Mesothelial cell of epicardium (in vitro differentiated cells): ENCODE results near the gene CENPM. TPM values are rescaled to one million over a fixed set of nuclear protein-coding genes. Genes with fewer than 3 reads are reported as not detected.

Source experiments
- DNase-seq, 2 experiments: peaks; one replicate each; pipeline ENCODE4 v3.0.0; 2021; ENCODE audit warnings: low spot score in 2 of 2; ENCODE audit not compliant: unreplicated experiment in 2 of 2
- H3K27ac Mint-ChIP-seq: 2 replicates; pipeline ENCODE4 v1.8.0; 2021; ENCODE audit warnings: mixed read lengths
- H3K27me3 Mint-ChIP-seq: 2 replicates; pipeline ENCODE4 v1.8.0; 2021; ENCODE audit warnings: low read depth, mixed read lengths
- H3K36me3 Mint-ChIP-seq: 2 replicates; pipeline ENCODE4 v1.8.0; 2021; ENCODE audit warnings: mixed read lengths
- H3K4me1 Mint-ChIP-seq: 2 replicates; pipeline ENCODE4 v1.8.0; 2021; ENCODE audit warnings: mixed read lengths
- H3K4me3 Mint-ChIP-seq: 2 replicates; pipeline ENCODE4 v1.8.0; 2021; ENCODE audit warnings: mild to moderate bottlenecking, moderate library complexity, mixed read lengths
- H3K9me3 Mint-ChIP-seq: 2 replicates; pipeline ENCODE4 v1.8.0; 2021; ENCODE audit warnings: mixed read lengths
- total RNA-seq: library from RNA; stranded (reverse); gene quantifications from 3 replicates; pipeline ENCODE4 v1.2.1, GENCODE V29; 2021
- TF ChIP-seq, protein P1 (sequence below): fragments of 200-600 bp; sonication (generic); IDR thresholded peaks from one replicate; pipeline ENCODE4 v1.5.0; 2021; ENCODE audit warnings: antibody characterized with exemption; ENCODE audit not compliant: unreplicated experiment

The CENPM gene
- total RNA-seq, 1 donor from 2014 or later: 13.3 TPM

GRCh38 chr22:41919357-41920224 is 27.4 kb downstream of the CENPM start:
- TF ChIP-seq, protein P1, sequence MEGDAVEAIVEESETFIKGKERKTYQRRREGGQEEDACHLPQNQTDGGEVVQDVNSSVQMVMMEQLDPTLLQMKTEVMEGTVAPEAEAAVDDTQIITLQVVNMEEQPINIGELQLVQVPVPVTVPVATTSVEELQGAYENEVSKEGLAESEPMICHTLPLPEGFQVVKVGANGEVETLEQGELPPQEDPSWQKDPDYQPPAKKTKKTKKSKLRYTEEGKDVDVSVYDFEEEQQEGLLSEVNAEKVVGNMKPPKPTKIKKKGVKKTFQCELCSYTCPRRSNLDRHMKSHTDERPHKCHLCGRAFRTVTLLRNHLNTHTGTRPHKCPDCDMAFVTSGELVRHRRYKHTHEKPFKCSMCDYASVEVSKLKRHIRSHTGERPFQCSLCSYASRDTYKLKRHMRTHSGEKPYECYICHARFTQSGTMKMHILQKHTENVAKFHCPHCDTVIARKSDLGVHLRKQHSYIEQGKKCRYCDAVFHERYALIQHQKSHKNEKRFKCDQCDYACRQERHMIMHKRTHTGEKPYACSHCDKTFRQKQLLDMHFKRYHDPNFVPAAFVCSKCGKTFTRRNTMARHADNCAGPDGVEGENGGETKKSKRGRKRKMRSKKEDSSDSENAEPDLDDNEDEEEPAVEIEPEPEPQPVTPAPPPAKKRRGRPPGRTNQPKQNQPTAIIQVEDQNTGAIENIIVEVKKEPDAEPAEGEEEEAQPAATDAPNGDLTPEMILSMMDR: no peak
- peaks cover 64% of the 10 kb centered on the region for H3K27me3 Mint-ChIP-seq
- H3K9me3 Mint-ChIP-seq: no peaks in the 10 kb centered on the region
- H3K4me3 Mint-ChIP-seq: peak overlapping the region; percentile 37
- H3K4me1 Mint-ChIP-seq: peaks cover 6% of the 10 kb centered on the region
- H3K27ac Mint-ChIP-seq: no peak overlapping the region
- no peak for DNase-seq
- no peaks in the 10 kb centered on the region for H3K36me3 Mint-ChIP-seq

GRCh38 chr22:41917903-41918791 is 28.8 kb downstream of the CENPM start:
- Mint-ChIP-seq H3K36me3 (no peaks in the 10 kb centered on the region), H3K27ac (no peak overlapping the region), H3K4me3 (peak overlapping the region; percentile 51), H3K4me1 (peaks cover 7% of the 10 kb centered on the region), H3K9me3 (no peaks in the 10 kb centered on the region), H3K27me3 (peaks cover 61% of the 10 kb centered on the region)
- no peak for DNase-seq
- TF ChIP-seq, protein P1: no peak

- no peak overlapping the region for H3K27ac Mint-ChIP-seq
- TF ChIP-seq, protein P1: no peak
- H3K9me3 Mint-ChIP-seq: no peaks in the 10 kb centered on the region
- H3K27me3 Mint-ChIP-seq: peaks cover 64% of the 10 kb centered on the region
- H3K4me1 Mint-ChIP-seq: peaks cover 7% of the 10 kb centered on the region
- DNase-seq: no peak
- no peak overlapping the region for H3K4me3 Mint-ChIP-seq
- H3K36me3 Mint-ChIP-seq: no peaks in the 10 kb centered on the region
These were observed 29.5 kb downstream of the CENPM start for GRCh38 chr22:41917375-41917902.

DNA sequence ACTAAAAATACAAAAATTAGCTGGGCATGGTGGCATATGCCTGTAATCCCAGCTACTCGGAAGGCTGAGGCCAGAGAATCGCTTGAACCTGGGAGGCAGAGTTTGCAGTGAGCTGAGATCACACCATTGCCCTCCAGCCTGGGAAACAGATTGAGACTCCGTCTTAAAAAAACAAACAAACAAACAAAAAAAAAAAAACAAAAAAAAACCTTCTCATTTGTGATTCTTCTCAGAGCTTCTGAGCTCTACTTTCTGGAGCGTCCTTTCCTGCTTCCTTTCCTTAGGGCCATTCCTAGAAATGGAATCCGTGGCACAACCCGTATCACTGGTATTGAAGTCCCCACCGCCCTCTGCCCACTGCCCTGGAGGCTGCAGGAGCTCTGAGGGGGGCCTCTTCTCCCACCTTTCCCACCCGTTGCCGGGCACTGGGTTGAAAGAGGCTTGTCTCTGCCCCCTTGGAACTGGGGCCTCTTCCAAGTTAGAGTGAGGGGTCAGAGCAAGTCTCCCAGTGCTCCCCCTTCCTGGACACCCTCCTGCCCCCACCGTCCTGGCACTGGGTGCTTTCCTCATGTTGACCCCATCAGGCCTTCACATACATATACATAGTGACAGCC is 30.1 kb downstream of the CENPM start:
- Mint-ChIP-seq H3K4me1 (peaks cover 7% of the 10 kb centered on the region), H3K9me3 (no peaks in the 10 kb centered on the region), H3K36me3 (no peaks in the 10 kb centered on the region), H3K4me3 (no peak overlapping the region), H3K27ac (no peak overlapping the region), H3K27me3 (peaks cover 67% of the 10 kb centered on the region)
- TF ChIP-seq, protein P1: no peak
- DNase-seq: no peak

DNA sequence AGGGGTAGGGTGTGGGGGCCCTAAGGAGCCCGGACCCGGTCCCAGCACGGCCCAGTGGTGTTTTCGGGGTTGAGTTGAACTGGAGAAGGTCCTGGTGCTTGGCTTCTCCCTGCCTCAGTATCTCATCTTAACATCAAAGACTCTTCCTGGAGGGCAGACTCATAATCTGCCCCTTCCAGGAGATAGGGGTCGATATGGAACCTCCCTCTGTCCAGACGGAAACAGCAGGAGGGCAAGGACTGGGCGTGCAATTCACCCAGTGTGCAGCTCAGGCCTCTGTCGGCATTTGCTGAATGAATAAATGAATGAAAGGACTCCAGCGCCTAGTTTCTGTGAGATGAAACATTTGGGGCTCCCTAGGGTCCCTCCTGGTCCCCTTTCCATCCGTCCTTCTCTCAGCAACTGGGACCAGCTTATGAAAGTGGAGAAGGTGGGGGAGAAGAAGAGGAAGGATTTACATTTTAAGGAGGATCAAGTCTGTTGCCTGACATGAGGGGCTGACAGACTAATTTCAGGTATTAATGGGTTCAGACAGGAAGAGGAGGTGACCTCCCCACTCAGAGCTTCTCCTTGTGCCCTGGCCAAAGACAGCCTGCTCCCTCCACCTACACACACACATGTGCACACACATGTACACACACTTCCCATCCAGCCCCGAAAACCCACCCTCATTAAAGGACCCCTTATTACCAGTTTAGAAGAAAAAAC is 31.0 kb downstream of the CENPM start:
- TF ChIP-seq, protein P1: no peak
- H3K4me1 Mint-ChIP-seq: peaks cover 9% of the 10 kb centered on the region
- H3K27ac Mint-ChIP-seq: no peak overlapping the region
- H3K36me3 Mint-ChIP-seq: no peaks in the 10 kb centered on the region
- peak overlapping the region; percentile 31 for H3K4me3 Mint-ChIP-seq
- no peaks in the 10 kb centered on the region for H3K9me3 Mint-ChIP-seq
- peaks cover 76% of the 10 kb centered on the region for H3K27me3 Mint-ChIP-seq
- no peak for DNase-seq
